Mucosa of stomach (tissue), 1 donor: ENCODE results near the gene ZGLP1.

Experiments
- H3K27me3 ChIP-seq: one replicate; pipeline ENCODE4 v1.7.0; 2013; ENCODE audit warnings: mild to moderate bottlenecking, low read length; ENCODE audit not compliant: control insufficient read depth, insufficient read depth
- H3K36me3 ChIP-seq: one replicate; pipeline ENCODE4 v1.7.0; 2013; ENCODE audit warnings: low read length; ENCODE audit not compliant: control insufficient read depth, insufficient read depth
- H3K4me1 ChIP-seq: one replicate; pipeline ENCODE4 v1.7.0; 2013; ENCODE audit warnings: mild to moderate bottlenecking, low read length; ENCODE audit not compliant: control insufficient read depth, insufficient read depth
- H3K4me3 ChIP-seq: one replicate; pipeline ENCODE4 v1.7.0; 2013; ENCODE audit warnings: low read length
- H3K9ac ChIP-seq: one replicate; pipeline ENCODE4 v1.7.0; 2013; ENCODE audit warnings: mild to moderate bottlenecking, low read length, moderate library complexity
- H3K9me3 ChIP-seq: one replicate; pipeline ENCODE4 v1.7.0; 2013; ENCODE audit warnings: mild to moderate bottlenecking, low read length, moderate library complexity; ENCODE audit not compliant: control insufficient read depth
- donor health status: Pancreatic carcinoma.

ZGLP1 gene

DNA sequence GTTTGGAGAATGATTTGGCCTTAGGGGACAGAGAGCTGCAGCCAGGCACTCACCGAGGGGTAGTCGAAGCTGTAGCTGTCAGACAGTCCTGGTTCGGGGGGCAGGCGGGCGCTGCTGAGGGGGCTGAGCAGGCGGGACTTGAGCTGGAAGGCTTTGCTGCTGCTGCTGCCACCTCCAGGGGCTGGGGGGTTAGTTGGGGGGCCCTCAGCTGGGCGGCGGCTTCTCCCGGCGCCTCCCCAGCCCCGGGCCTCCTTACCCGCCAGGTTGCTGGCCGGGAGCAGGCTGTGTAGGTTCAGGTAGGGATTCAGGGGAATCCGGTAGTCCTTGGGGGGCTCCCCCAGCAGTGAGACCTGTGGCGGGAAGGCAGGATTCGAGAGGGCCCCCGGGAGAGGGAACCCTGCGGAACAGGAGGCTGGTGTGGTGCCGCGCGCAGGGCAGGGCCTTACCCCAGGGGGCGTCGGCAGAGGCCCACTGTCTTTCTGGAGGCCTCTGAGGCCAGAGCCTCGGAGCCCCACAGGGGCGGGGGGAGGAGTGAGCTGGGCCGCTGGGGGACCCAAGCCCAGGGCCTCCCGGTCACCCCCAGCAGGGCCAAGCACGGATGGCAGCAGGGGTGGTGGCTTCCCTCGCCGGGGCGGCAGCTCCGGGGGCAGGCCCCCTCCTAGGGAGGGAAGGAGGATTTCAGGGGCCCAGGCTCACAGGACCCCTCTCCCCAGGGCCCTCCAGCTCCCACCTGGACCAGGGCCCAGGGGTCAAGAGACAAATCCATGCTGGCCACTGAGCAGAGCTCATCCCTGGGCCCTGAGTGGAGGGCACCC is 11.2 kb upstream of the ZGLP1 start:
- Histone ChIP-seq H3K4me1 (peaks cover 13% of the 10 kb centered on the region), H3K36me3 (peaks cover 6% of the 10 kb centered on the region), H3K4me3 (no peak overlapping the region)

DNA sequence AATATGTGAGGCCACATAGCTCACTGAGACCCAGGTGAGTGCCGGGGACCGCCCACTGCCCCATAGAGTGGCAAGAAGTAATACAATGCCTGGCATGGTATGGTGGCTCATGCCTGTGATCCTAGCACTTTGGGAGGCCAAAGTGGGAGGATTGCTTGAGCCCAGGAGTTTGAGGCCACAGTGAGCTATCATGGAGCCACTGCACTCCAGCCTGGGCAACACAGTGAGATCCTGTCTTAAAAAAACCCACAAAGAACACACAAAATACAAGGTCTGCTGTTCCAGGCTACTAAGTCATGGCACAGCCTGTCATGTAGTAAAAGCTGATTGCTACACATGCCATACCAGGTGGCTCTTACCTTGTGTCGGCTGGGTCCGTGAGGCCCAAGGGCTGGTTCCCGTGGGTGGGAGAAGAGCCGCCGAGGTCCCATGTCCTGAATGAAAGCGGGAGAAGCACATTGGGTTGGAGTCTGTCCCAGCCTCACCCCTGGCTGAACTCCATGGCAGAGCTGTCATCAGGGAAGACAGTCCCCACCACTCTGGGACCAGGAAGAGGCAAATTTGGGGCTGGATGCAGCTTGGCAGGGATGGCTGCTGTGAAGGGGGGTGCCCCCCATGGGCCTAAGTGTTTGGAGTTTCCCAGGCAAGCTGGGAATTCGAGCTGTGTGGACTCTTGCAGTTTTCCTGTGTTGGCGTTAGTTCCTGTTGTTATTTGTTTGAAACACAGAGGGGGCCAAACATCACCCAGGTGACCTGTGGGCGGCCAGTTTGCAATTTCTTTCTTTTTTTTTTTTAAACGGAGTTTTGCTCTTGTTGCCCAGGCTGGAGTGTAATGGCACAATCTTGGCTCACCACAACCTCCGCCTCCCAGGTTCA is 9.4 kb upstream of the ZGLP1 start:
- Histone ChIP-seq H3K9me3 (no peaks in the 10 kb centered on the region), H3K4me1 (peaks cover 20% of the 10 kb centered on the region), H3K9ac (no peak overlapping the region), H3K27me3 (no peaks in the 10 kb centered on the region), H3K4me3 (no peak overlapping the region), H3K36me3 (peaks cover 6% of the 10 kb centered on the region)

More for the DNA sequence above, 11.2 kb upstream of the ZGLP1 start:
- Histone ChIP-seq H3K27me3 (no peaks in the 10 kb centered on the region), H3K9ac (no peak overlapping the region), H3K9me3 (no peaks in the 10 kb centered on the region)

DNA sequence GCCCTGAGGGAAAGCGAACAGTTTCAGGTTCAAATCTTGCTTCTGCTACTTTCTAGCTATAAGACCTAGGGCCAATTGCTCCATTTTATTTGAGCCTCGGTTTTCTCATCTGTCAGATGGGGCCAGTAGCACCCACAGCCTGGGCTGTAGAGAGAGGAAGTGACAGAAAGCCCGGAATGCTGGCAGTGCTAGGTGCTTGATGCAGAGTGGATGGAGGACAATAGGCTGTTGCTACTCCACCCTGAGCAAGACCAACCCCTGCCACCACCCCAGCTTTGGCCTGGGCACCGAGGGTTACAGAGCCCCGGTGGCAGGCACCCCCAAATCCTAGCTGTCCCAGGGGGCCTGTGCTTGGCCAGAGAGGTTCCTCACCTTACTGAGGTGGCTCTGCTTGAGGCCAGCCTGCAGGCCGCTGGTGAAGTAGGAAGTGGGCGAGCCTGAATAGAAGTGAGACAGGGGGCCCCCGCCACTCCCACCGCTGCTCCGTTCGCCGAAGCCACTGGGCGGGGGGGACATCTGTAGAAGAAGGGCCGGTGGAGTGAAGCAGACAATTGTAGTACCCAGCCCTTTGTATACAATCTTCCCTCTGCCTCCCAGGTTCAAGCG is 8.3 kb upstream of the ZGLP1 start:
- H3K9ac ChIP-seq = no peak overlapping the region
- H3K27me3 ChIP-seq = no peaks in the 10 kb centered on the region
- H3K9me3 ChIP-seq = no peaks in the 10 kb centered on the region
- H3K36me3 ChIP-seq = peaks cover 6% of the 10 kb centered on the region
- H3K4me3 ChIP-seq = no peak overlapping the region
- H3K4me1 ChIP-seq = peaks cover 20% of the 10 kb centered on the region

DNA sequence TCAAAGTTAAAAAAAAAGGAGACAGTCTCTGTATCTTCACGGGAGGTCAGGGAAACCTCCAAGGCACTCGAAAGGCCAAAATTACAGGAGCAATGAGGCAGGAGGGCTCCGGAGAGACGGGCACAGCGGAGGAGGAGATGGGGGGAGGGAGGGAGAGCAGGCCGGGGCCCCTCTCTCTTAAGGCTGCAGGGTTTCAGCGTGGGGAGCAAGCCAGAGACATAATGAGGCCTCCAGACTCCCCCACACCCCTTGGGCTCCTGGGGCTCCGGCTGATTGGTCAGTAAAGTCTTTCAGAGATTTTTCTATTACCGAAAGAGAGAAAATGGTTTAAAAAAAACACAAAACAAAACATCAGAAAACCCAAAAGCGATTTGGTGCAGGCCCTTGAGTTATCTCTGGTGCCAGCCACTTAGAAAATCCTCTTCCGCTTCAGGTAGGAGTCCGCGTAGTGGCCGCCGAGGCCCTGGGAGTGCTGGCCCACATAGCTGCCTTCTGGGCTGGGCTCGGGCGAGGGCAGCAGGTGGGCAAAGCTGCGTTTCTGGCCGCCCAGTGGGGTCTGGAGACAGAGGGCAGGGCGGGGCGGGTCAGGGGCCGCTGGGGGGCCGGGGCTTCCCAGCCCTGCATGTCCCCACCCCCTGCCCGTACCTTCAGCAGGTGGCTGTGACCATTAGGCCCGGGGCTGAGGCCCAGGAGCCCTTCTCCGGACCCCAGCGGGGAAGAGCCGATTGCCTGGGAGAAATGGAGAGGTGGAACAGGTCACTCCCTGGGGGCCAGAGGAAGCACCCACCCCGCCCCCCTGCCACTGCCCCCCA is 7.6 kb upstream of the ZGLP1 start:
- Histone ChIP-seq H3K4me1 (peaks cover 17% of the 10 kb centered on the region), H3K9me3 (no peaks in the 10 kb centered on the region), H3K27me3 (no peaks in the 10 kb centered on the region), H3K4me3 (no peak overlapping the region), H3K9ac (no peak overlapping the region), H3K36me3 (peaks cover 6% of the 10 kb centered on the region)

DNA sequence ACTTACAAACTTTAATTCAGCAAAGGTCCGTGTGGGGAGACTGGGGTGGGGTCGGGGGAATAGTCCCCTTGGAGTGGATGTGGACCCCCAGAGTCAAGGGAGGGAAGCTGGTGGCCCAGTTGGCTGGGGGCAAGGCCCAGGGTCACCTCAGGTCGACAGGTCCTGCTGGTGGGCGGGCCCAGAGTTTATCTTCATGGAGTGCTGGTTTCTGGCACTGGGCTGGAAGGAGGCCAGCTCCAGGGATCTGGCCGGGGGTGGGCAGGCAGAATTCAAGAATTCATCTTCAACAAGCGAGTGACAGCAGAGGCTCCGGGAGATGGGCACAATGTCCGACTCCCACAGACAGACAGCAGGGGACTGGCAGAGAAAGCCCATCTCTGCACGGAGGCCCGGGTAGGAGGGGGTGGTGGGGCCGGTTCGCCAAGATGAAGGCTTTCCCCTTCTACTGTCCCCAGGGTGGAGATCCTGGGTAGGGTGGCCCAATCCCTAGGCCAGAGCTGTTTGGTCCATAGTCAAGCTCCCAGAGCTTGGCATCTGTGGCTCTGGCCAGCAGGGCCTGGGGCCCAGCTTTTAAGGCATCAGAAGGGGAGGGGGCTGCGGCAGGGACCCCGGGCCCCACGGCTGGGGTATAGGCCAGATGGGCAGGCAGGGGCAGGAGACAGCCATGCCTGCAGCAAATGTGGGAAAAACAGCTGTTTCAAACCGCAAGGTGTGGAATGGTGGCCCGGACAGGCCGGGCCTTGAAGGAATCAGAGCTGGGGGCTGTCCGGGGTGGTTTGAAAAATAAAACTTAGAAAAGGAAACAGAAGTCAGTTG is 6.8 kb upstream of the ZGLP1 start:
- H3K9ac ChIP-seq = peak overlapping the region; percentile 61
- H3K4me3 ChIP-seq = no peak overlapping the region
- H3K9me3 ChIP-seq = no peaks in the 10 kb centered on the region
- H3K4me1 ChIP-seq = peaks cover 12% of the 10 kb centered on the region
- peaks cover 6% of the 10 kb centered on the region for H3K36me3 ChIP-seq
- no peaks in the 10 kb centered on the region for H3K27me3 ChIP-seq

DNA sequence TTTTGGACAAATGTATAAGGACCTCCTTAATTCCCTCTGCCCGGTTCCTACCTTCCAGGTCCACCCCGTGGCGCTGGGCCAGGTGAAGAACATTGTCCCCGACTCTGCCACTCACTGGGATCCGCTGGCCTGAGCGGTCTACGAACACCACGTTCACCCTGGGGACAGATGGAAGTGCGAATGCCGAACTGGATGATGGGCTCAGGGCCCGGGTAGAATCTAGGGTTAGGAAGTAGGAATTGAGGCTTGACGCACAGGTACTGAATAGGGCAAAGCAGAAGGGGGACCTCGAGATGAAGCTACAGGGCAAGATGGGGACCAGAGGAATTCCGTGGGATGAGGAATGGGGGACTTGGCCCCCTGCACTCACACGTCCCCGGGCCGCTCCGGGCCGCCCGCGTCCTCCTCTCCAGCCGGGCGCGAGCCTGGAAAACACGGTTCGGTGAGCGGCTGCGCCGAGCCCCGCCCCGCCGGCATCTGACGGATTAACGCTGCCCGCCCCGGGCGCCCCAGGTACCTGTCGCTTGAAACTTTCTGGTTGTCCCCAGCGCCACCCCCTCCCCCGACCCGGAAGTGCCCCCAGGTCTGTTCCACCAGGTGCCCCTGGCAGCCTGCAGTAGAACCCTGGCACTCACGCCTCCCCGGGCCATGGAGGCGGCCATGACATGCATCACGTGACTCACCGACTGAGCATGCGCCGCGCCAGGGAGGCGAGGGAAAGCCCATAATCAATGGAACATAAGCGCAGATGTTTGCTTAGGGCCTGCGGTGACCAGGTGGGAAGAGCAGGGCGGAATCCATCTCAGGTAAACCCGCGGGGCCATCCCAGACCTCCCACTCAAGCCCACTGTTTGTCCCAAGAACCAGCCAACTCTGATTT is 6.0 kb upstream of the ZGLP1 start, which contains the start of gene FDX2:
TSS of gene FDX2 (minus strand) at position 681 of the 880 bp plus-strand sequence. CDS start at position 662, 19 bp downstream.
- H3K4me3 ChIP-seq = peak within 1 kb of the TSS; percentile 84
- peaks cover 6% of the 10 kb centered on the region for H3K36me3 ChIP-seq
- no peaks in the 10 kb centered on the region for H3K9me3 ChIP-seq
- peak within 1 kb of the TSS; percentile 61 for H3K9ac ChIP-seq
- H3K4me1 ChIP-seq = peaks cover 12% of the 10 kb centered on the region
- no peaks in the 10 kb centered on the region for H3K27me3 ChIP-seq

DNA sequence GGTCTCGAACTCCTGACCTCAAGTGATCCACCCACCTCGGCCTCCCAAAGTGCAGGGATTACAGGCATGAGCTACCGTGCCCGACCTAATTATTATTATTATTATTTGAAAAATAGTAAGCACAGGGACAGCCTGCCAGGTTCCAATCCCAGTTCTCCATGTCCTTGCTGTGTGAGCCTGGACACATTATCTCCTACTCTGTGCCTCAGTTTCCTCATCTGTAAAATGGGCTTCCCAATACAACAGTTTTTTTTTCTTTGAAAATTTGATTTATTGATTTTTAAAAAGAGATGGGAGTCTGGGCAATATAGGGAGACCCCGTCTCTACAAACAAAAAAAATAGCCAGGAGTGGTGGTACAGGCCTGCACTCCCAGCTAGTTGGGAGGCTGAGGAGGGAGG is 3.3 kb downstream of the ZGLP1 start:
- Histone ChIP-seq H3K36me3 (no peaks in the 10 kb centered on the region), H3K27me3 (no peaks in the 10 kb centered on the region), H3K4me1 (no peaks in the 10 kb centered on the region), H3K9ac (no peak overlapping the region), H3K4me3 (no peak overlapping the region), H3K9me3 (no peaks in the 10 kb centered on the region)

DNA sequence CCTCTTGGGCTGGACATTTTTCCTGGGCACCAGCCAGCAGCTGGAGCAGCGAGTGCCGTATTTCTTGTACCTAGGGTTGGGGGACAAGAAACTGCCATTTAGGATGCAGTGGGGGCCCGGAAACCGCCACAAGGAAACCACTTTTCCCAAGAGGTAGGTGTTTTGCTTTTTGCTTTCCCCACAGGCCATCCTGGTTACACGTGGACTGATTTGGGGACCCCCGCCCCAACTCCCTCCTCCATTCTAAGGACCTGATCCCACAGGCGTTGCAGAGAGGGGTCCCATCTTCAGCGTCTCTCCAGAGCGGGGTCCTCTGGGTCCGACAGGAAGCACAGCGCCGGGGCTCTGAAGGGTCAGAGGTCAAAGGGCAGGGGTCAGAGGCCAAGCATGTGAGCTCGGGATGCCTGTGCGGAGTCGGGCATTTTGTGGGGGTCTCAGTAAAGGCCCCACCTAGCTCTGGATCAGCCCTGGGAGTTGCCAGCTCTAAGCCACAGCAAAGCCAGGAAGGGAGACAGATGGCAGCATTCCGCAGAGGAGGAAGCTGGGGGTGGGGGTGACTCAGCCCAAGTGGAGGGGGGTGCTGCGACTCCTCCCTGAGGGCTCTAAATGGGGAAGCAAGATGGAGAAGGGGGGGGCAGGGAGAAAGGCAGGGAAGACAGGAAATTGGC is 4.3 kb downstream of the ZGLP1 start:
- Histone ChIP-seq H3K9me3 (no peaks in the 10 kb centered on the region), H3K27me3 (no peaks in the 10 kb centered on the region), H3K4me3 (no peak overlapping the region), H3K9ac (no peak overlapping the region), H3K4me1 (no peaks in the 10 kb centered on the region), H3K36me3 (no peaks in the 10 kb centered on the region)

DNA sequence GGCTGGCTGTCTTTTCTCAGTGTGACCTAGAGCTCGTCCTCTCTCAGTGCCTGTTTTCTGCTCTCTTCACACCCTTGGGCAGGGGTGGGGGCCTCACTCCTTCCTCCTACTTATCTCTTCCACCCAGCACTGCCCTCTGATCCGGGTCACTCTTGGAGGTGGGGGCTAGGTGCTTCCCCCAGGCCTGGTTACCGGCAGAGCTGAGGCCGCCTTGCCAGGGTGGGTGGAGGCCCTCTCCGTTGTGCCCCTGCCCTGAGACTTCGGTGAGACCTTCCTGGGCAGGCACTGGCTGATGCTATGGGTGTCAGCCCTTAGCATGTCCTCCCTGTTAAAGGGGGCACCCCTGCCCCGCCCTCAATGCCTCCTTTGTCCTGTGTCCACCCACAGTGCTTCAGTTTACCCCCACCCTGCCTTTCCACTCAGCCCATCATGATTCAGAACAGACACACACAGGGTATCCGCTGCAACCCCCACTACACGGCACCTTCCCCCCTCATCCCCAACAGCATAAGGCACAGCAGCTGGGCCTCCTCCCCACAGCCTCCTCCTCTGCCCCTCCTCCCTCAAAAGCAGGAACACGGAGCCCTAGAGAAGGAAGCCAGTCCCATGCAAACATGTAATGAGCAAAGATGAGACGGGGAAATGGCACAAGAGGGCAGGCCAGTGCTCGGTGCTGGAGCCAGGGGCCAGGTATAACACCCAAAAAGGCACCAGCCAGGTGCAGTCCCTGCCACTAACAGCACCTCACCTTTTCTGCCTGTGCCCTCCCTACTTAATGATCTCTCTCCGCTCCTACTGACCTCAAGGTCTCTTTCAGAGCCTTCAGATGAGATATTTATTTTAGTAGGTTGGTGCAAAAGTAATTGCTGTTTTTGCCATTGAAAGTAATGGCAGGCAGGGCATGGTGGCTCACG is 9.8 kb downstream of the ZGLP1 start:
- Histone ChIP-seq H3K36me3 (no peaks in the 10 kb centered on the region), H3K9ac (no peak overlapping the region), H3K27me3 (peaks cover 23% of the 10 kb centered on the region), H3K4me1 (peaks cover 14% of the 10 kb centered on the region), H3K4me3 (no peak overlapping the region), H3K9me3 (no peaks in the 10 kb centered on the region)
